HTR-8/SVneo (cell line): ENCODE results near the gene ITGA11.

Experiments used
- DNase-seq: peaks from one replicate; pipeline ENCODE4 v3.0.0; 2011; ENCODE audit warnings: low spot score, mixed read lengths; ENCODE audit not compliant: insufficient read length
- FAIRE-seq: peaks from 2 replicates; lab custom pipeline; 2011; peaks lifted over from hg19 to GRCh38; lab: Jason Lieb, UNC

The ITGA11 gene

GRCh38 chr15:68379759-68380290, 52.1 kb downstream of the ITGA11 start:
- no peak for DNase-seq
- FAIRE-seq, result peak; percentile 86

- FAIRE-seq (peak; percentile 9), DNase-seq (no peak)
Measured at GRCh38 chr15:68379058-68379758, 52.8 kb downstream of the ITGA11 start.

- FAIRE-seq (no peak), DNase-seq (no peak)
Measured at GRCh38 chr15:68378595-68378994, 53.4 kb downstream of the ITGA11 start.

GRCh38 chr15:68377766-68378165, 54.2 kb downstream of the ITGA11 start:
- FAIRE-seq, result no peak
- no peak for DNase-seq

GRCh38 chr15:68376447-68377060, 55.4 kb downstream of the ITGA11 start:
- DNase-seq (no peak), FAIRE-seq (no peak)

GRCh38 chr15:68375716-68376220, 56.2 kb downstream of the ITGA11 start:
- FAIRE-seq (peak; percentile 13), DNase-seq (no peak)

- DNase-seq, result no peak
- no peak for FAIRE-seq
Measured at GRCh38 chr15:68375191-68375631, 56.8 kb downstream of the ITGA11 start.

GRCh38 chr15:68374168-68374745, 57.7 kb downstream of the ITGA11 start:
- DNase-seq (no peak), FAIRE-seq (peak; percentile 23)

GRCh38 chr15:68373028-68373427, 58.9 kb downstream of the ITGA11 start:
- DNase-seq, result no peak

GRCh38 chr15:68372291-68372811, 59.6 kb downstream of the ITGA11 start:
- DNase-seq, result peak; percentile 50

More at GRCh38 chr15:68373028-68373427, 58.9 kb downstream of the ITGA11 start:
- FAIRE-seq, result peak; percentile 83

GRCh38 chr15:68371851-68372250, 60.1 kb downstream of the ITGA11 start:
- no peak for DNase-seq
- FAIRE-seq, result no peak

More at GRCh38 chr15:68372291-68372811, 59.6 kb downstream of the ITGA11 start:
- FAIRE-seq, result peak; percentile 16

- FAIRE-seq (no peak), DNase-seq (no peak)
Measured at GRCh38 chr15:68371160-68371559, 60.8 kb downstream of the ITGA11 start.

GRCh38 chr15:68370768-68371151, 61.2 kb downstream of the ITGA11 start:
- DNase-seq (no peak), FAIRE-seq (no peak)

- DNase-seq, result no peak
Measured at GRCh38 chr15:68369931-68370767, 61.8 kb downstream of the ITGA11 start.

GRCh38 chr15:68368731-68369435, 63.1 kb downstream of the ITGA11 start:
- FAIRE-seq (no peak), DNase-seq (no peak)

More at GRCh38 chr15:68369931-68370767, 61.8 kb downstream of the ITGA11 start:
- no peak for FAIRE-seq

GRCh38 chr15:68367992-68368391, 64.0 kb downstream of the ITGA11 start:
- DNase-seq (no peak), FAIRE-seq (no peak)

GRCh38 chr15:68367226-68367625, 64.7 kb downstream of the ITGA11 start:
- DNase-seq (no peak), FAIRE-seq (no peak)

- DNase-seq (no peak), FAIRE-seq (no peak)
Measured at GRCh38 chr15:68366314-68366713, 65.6 kb downstream of the ITGA11 start.

- no peak for DNase-seq
- FAIRE-seq, result no peak
Measured at GRCh38 chr15:68365770-68366169, 66.2 kb downstream of the ITGA11 start.
